Activated B cell treated with CpG ODN at 0.5 μM for 24 hours (primary cell): ENCODE measurements around the gene NPDC1. TPM values are rescaled to one million over a fixed set of nuclear protein-coding genes. Genes with fewer than 3 reads are reported as not detected.
"Not testable (repeated sequence)": the region's sequence is repeated elsewhere in the genome, so short reads cannot be mapped to it uniquely, and the experiment has no call there.

ENCODE experiments used
- ATAC-seq: fragments of 200-7000 bp; cut with Tn5 transposase; one replicate; pipeline ENCODE4 v1.10.0; 2021; ENCODE audit warnings: low read depth, mild to moderate bottlenecking, moderate library complexity
- CTCF ChIA-PET: fragments of 350-600 bp; sonication (Branson Sonifier 250); formaldehyde crosslinking; loops from one replicate; lab custom pipeline; 2021; ENCODE audit warnings: antibody characterized with exemption; lab: Charles Lee
- POLR2A ChIA-PET: fragments of 350-600 bp; sonication (Branson Sonifier 250); formaldehyde crosslinking; loops from one replicate; lab custom pipeline; 2021; ENCODE audit warnings: antibody characterized with exemption; lab: Charles Lee
- DNase-seq: peaks from one replicate; pipeline ENCODE4 v3.0.0; 2022
- H3K27ac Mint-ChIP-seq: one replicate; pipeline ENCODE4 v1.8.0; 2020; ENCODE audit warnings: mixed read lengths
- H3K27me3 Mint-ChIP-seq: one replicate; pipeline ENCODE4 v1.8.0; 2021; ENCODE audit warnings: mixed read lengths
- H3K36me3 Mint-ChIP-seq: one replicate; pipeline ENCODE4 v1.8.0; 2021; ENCODE audit warnings: low read depth, mixed read lengths
- H3K4me1 Mint-ChIP-seq: one replicate; pipeline ENCODE4 v1.8.0; 2021; ENCODE audit warnings: mixed read lengths
- H3K4me3 Mint-ChIP-seq: one replicate; pipeline ENCODE4 v1.8.0; 2020; ENCODE audit warnings: mild to moderate bottlenecking, mixed read lengths
- H3K9me3 Mint-ChIP-seq: one replicate; pipeline ENCODE4 v1.8.0; 2020; ENCODE audit warnings: mixed read lengths
- intact Hi-C: fragments of 100-400 bp; cut with micrococcal nuclease; formaldehyde crosslinking; loops from one replicate; pipeline ENCODE4 v1.15.1; 2024
- total RNA-seq: library from RNA; stranded (reverse); gene quantifications from 2 replicates; pipeline ENCODE4 v1.2.3, GENCODE V29; 2022
- TF ChIP-seq, protein P1 (sequence below): fragments of 200-600 bp; IDR thresholded peaks from one replicate; pipeline ENCODE4 v1.8.0; 2022; ENCODE audit warnings: antibody characterized with exemption, mild to moderate bottlenecking

NPDC1 gene
- total RNA-seq, 1 donor from 2014 or later: 0.18 TPM

DNA sequence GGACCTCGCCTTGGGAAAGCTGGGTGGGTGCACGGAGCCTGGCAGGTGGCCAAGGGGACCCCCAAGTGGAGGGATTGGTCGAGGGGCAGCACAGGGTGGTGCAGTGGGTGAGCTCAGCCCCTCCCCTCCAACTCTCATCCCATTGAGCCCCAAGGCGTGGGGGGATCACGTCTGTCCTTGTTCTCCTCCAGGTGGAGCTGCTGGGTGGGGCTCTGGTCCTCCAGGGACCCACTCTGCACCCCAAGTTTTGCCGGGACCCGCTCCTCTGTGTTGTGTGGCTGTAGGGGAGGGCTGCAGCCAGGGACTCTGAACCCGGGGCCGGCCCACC, 10.5 kb downstream of the NPDC1 start:
- ATAC-seq: no peak
- H3K4me1 Mint-ChIP-seq: peaks cover 43% of the 10 kb centered on the region
- intact Hi-C loops: loop anchor here (1.0 kb wide), 4 partner anchors 31 to 248 kb away; partner anchors contain the start of gene AJM1
- no peak overlapping the region for H3K4me3 Mint-ChIP-seq
- no peak overlapping the region for H3K27ac Mint-ChIP-seq
- H3K36me3 Mint-ChIP-seq: no peaks in the 10 kb centered on the region
- ChIA-PET CTCF (interaction anchor here (0.7 to 4.3 kb wide), 30 partner anchors 8 to 278 kb away, joined by 3 to 58 read pairs (median 6); partner anchors contain the start of genes AJM1, C8G, CLIC3 and FBXW5), POLR2A (interaction anchor here (0.6 to 2.6 kb wide), 14 partner anchors 8 to 334 kb away, joined by 3 to 12 read pairs (median 4); partner anchors contain the start of genes AJM1, NPDC1, RABL6 and TMEM141)
- TF ChIP-seq, protein P1, sequence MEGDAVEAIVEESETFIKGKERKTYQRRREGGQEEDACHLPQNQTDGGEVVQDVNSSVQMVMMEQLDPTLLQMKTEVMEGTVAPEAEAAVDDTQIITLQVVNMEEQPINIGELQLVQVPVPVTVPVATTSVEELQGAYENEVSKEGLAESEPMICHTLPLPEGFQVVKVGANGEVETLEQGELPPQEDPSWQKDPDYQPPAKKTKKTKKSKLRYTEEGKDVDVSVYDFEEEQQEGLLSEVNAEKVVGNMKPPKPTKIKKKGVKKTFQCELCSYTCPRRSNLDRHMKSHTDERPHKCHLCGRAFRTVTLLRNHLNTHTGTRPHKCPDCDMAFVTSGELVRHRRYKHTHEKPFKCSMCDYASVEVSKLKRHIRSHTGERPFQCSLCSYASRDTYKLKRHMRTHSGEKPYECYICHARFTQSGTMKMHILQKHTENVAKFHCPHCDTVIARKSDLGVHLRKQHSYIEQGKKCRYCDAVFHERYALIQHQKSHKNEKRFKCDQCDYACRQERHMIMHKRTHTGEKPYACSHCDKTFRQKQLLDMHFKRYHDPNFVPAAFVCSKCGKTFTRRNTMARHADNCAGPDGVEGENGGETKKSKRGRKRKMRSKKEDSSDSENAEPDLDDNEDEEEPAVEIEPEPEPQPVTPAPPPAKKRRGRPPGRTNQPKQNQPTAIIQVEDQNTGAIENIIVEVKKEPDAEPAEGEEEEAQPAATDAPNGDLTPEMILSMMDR: no peak
- no peaks in the 10 kb centered on the region for H3K27me3 Mint-ChIP-seq
- no peak for DNase-seq
- no peaks in the 10 kb centered on the region for H3K9me3 Mint-ChIP-seq

GRCh38 chr9:137034709-137035506, 11.1 kb downstream of the NPDC1 start:
- CTCF ChIA-PET: interaction anchor here (0.7 to 4.3 kb wide), 32 partner anchors 8 to 277 kb away, joined by 3 to 58 read pairs (median 5); partner anchors contain the start of genes AJM1, C8G, CLIC3 and FBXW5
- POLR2A ChIA-PET: interaction anchor here (0.5 to 2.6 kb wide), 23 partner anchors 8 to 483 kb away, joined by 3 to 12 read pairs (median 4); partner anchors contain the start of genes AJM1, NPDC1, RABL6 and TMEM141
- Mint-ChIP-seq H3K9me3 (no peaks in the 10 kb centered on the region), H3K36me3 (no peaks in the 10 kb centered on the region), H3K4me1 (peaks cover 49% of the 10 kb centered on the region), H3K27me3 (no peaks in the 10 kb centered on the region), H3K4me3 (peak overlapping the region; percentile 67), H3K27ac (peak overlapping the region; percentile 75)
- peak; percentile 65 for ATAC-seq
- intact Hi-C loops: loop anchor here (1.0 kb wide), 5 partner anchors 31 to 248 kb away; partner anchors contain the start of gene AJM1
- DNase-seq: peak; percentile 82
- TF ChIP-seq, protein P1: no peak

GRCh38 chr9:137034039-137034708, 11.8 kb downstream of the NPDC1 start:
- Mint-ChIP-seq H3K27ac (peak overlapping the region; percentile 88), H3K4me3 (peak overlapping the region; percentile 80), H3K36me3 (no peaks in the 10 kb centered on the region), H3K27me3 (no peaks in the 10 kb centered on the region), H3K9me3 (no peaks in the 10 kb centered on the region), H3K4me1 (peaks cover 56% of the 10 kb centered on the region)
- intact Hi-C loops: loop anchor here (1.0 kb wide), 1 partner anchor 34 kb away; no protein-coding TSS in a partner anchor
- TF ChIP-seq, protein P1: no peak
- CTCF ChIA-PET: interaction anchor here (0.8 to 4.3 kb wide), 21 partner anchors 8 to 276 kb away, joined by 3 to 58 read pairs (median 7); partner anchors contain the start of genes AJM1, C8G, CLIC3 and FBXW5
- POLR2A ChIA-PET: interaction anchor here (0.5 to 2.6 kb wide), 19 partner anchors 12 to 796 kb away, joined by 3 to 12 read pairs (median 4); partner anchors contain the start of genes AJM1, MAN1B1, NPDC1 and RABL6
- ATAC-seq: no peak
- DNase-seq: no peak

- DNase-seq, H3K36me3 Mint-ChIP-seq, intact Hi-C loops, H3K27me3 Mint-ChIP-seq, ATAC-seq, H3K9me3 Mint-ChIP-seq: not testable (repeated sequence)
- ChIA-PET CTCF (interaction anchor here (2.7 to 4.3 kb wide), 2 partner anchors 190 to 246 kb away, joined by 21 to 58 read pairs; partner anchors contain the start of genes AJM1 and TMEM141), POLR2A (interaction anchor here (0.6 to 2.6 kb wide), 3 partner anchors 53 to 795 kb away, joined by 3 to 12 read pairs (median 3); partner anchors contain the start of genes AJM1 and MAN1B1)
- Mint-ChIP-seq H3K4me3 (peak overlapping the region; percentile 80), H3K27ac (peak overlapping the region; percentile 88), H3K4me1 (peaks cover 62% of the 10 kb centered on the region)
These were observed 12.5 kb downstream of the NPDC1 start for GRCh38 chr9:137033481-137033880.

DNA sequence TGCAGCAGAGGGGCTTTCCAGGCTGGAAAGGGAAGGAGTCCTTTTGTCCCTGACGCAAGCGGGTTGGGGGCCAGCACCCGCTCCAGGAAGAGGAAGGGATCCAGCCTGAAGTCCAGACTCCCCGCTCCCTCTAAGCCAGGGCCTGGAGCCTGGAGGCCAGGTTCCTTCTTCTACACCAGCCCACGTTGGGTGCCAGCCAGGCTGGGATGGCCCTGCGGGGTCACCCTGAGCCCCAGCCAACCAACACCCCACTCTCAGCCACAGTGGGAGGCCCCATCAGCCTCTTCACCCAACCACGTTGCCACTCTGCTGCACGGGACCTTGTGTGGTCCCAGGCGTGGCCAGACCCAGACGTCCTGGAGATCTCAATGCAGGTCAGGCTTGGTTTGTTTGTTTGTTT, 13.1 kb downstream of the NPDC1 start:
- ChIA-PET POLR2A (interaction anchor here (0.5 to 0.6 kb wide), 2 partner anchors 225 to 305 kb away, joined by 3 read pairs; partner anchors contain the start of gene RABL6), CTCF (interaction anchor here (0.8 to 1.6 kb wide), 5 partner anchors 14 to 247 kb away, joined by 3 to 4 read pairs (median 3); partner anchors contain the start of gene SAPCD2)
- H3K36me3 Mint-ChIP-seq: no peaks in the 10 kb centered on the region
- ATAC-seq (no peak), DNase-seq (no peak)
- H3K27ac Mint-ChIP-seq: peak overlapping the region; percentile 88
- H3K9me3 Mint-ChIP-seq: no peaks in the 10 kb centered on the region
- peak overlapping the region; percentile 80 for H3K4me3 Mint-ChIP-seq
- H3K27me3 Mint-ChIP-seq: no peaks in the 10 kb centered on the region
- H3K4me1 Mint-ChIP-seq: peaks cover 62% of the 10 kb centered on the region
- TF ChIP-seq, protein P1: no peak
- intact Hi-C loops: no loop called here
